ENCODE data around the gene TMEM100.

DNA sequence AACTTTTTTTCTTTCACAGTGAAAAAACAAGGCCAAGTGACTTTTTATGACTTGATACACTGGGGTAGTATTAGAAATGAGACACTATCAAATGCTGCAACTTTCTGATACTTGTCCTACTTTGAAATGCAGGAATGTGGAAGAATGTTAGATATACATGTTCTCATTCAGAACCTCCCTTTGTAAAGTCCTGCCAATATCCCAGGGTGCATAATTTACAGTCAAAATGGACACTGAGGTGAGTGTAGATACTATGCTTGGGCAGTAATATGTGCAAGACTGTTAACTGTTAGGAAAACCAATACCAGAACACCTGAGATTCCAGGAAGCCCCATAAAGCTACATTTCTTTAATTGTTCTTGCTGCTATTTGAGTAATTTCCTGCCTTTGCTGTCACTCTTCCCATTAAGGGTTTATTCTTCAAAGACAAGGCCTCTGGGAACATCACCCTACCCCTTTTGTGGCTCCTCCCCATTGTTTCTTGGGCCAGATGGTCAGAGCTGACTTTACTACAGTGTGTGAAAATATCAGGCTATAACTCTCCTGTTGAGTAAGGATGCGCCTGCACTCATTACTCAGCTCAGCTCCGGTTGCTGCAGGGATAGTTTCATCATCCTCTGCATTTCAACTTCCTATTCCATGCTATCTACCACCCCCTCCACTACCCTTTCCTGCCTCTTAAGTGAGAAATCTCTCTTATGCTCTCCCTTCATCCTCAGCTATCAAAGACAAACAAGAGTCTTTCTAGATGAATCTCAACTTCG lies 48.7 kb downstream of the TMEM100 start:
- TF ChIP-seq POLR2AphosphoS5 (IDR thresholded peaks at IDR 0.05; ENCODE audit: low read depth, low read length) (no peak), POLR2A (IDR thresholded peaks at IDR 0.05; ENCODE audit: low read depth, low read length) (no peak), POU2F2 (IDR thresholded peaks at IDR 0.05; ENCODE audit: low read depth, low read length) (no peak), SPI1 (IDR thresholded peaks at IDR 0.05; ENCODE audit: low read depth, low read length) (no peak)
